ENCODE results near the gene ADGRF4.

The ADGRF4 gene

GRCh38 chr6:47686411-47686810 is 12.0 kb upstream of the ADGRF4 start:
- DNase-seq: no peak

- no peak for DNase-seq
Measured at GRCh38 chr6:47687432-47687831, 10.9 kb upstream of the ADGRF4 start.

DNA sequence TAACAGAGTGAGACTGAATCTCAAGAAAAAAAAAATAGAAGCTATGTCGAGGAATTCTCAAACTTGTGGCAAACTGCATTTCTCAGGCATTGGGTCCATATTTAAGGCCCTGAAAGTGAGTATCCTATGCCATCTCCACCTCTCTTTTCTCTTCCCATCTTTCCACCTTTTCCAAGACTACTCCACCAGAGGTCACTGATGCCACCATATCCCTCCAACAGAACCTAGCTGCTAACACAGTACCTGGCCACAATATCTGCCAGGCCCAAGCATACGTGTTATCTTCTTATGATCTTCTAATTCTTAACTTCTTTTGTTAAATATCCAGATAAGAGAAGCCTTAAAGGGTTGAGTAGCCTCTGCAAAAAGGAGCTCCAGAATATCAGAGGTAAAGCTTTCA is 8.2 kb upstream of the ADGRF4 start:
- DNase-seq: no peak

DNA sequence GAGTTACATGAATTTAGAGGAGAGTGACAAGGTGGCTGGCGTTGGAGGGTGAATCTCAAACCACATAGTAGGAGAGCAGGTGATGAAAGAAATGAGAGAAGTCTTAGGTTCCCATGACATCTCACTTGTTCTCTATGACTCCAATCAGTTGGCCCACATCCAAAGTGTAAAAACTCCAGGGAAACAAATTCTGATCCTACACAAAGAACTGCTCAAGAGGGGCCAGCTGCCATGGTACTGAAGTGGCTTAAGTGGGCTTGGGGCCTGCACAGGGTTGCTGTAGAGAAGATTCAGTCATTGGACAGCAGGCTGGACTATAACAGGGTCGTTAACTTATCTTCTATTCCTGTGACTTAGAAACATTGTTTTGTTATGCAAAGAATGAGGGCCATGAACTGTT is 7.6 kb upstream of the ADGRF4 start:
- DNase-seq: no peak

DNA sequence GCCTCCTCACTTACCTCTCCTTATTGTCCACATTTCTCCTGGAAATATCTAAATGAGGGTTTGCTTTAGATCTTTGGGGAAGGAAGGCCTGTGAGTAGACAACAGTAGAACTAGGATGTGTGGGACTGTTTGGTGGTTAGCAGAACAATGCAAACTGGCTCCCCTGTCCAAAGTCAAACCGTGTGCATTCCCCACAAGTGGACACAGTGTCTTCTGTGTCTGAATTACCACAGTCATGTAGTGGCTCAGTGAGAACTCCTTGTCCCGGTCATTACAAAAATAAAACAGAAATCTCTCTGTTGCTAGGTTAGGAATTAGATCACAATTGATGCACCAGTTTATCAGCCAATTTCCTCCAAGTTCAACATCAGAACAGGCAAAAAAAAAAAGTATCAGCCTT is 455 bp upstream of the ADGRF4 start:
- no peak for DNase-seq

DNA sequence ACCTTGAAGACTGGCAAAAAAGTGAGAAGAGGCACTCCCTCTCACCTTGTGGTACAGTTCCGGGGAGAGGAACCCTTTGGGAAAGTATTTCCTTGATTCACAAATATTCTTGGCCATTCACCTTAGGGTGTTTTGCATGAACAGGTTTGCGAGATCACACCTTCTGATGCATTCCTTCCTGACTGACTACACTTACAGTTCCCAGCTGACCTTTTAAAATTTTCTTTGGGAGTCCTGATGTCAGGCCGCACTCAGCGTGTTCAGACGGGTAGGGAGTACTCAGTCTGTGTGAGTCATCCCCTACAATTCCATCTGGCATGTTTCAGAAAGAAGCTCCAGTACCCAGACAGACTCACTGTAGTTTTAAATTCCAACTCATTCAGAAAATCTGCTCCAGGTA is 1.7 kb downstream of the ADGRF4 start:
- DNase-seq: no peak

DNA sequence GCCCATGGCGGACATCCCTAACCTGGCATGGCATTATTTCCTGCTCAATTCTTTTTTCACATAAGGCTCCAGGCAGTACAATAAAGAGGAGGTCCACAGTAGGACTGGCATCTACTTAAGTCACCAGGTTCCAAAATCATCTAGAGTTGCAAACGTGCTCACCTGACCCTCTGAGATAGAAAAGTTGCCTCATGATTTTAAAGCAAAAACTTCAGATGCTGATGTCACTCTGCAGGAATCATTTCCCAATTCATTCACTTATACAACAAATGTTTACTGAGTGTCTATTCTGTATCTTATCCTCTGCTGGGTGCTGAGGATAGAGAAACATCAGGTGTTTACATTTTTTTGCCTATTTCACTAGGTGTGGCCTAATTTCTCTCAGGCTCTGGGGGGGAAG is 2.2 kb downstream of the ADGRF4 start:
- no peak for DNase-seq

DNA sequence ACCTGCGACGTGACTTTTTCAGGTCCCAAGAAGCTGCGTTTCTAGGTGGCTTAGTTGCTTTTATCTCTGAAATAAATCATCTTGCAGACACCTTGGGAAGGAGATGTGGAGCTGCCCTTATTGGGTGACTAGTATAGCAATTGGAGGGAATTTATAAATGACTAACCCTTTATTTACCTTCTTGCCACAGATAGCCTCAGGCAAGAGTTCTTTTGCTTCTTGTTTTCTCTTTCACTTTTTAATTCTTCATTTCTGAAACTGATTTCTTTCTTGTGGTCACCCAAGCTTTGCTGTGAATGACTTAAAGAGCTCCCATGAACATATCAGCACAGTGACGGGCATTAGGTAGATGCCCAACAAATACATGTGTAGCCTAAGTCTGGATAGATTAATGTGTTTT is 3.0 kb downstream of the ADGRF4 start:
- DNase-seq: no peak

GRCh38 chr6:47709160-47709559 is 10.8 kb downstream of the ADGRF4 start:
- DNase-seq: no peak

GRCh38 chr6:47710295-47710694 is 11.9 kb downstream of the ADGRF4 start:
- no peak for DNase-seq

DNA sequence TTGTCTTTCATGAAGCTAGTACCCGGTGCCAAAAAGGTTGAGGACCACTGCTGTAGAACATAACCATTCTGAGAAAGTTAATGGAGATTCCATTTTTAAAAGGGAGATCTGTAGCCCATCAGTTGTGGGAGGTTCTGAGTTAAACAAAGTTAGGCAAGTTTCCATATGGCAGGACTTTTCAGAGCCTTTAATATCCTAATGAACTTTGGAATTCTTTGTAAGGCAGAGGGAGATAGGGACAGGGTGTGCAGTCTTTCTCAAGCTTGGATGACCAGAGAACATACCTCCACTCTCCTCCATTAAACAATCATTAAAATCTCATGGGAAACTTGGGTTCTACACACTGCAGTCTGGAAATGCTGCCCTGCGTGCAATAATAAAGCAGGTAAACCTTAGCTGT is 14.8 kb downstream of the ADGRF4 start:
- no peak for DNase-seq

DNA sequence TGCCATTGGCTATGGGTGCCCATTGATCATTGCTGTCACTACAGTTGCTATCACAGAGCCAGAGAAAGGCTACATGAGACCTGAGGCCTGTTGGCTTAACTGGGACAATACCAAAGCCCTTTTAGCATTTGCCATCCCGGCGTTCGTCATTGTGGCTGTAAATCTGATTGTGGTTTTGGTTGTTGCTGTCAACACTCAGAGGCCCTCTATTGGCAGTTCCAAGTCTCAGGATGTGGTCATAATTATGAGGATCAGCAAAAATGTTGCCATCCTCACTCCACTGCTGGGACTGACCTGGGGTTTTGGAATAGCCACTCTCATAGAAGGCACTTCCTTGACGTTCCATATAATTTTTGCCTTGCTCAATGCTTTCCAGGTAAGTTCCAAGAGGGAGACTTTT is 16.4 kb downstream of the ADGRF4 start:
- DNase-seq: no peak

DNA sequence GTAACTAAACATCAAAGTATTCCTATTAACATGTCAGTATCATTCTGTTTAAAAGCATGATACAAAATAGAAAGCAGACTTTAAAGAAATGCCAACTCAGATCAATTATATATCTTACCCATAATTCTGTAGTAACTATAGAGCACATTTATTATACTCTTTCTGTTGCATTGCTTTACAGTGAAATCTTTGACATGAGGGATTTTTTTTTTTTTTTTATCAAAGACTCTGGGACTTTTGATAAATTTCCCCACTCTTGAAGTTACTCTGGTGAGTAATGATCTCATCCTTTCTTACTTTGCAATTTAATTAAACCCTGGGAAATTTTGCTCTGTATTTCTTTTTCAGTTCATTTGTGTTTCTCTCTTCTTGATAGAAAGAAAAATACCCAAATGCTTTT is 17.4 kb downstream of the ADGRF4 start:
- no peak for DNase-seq

DNA sequence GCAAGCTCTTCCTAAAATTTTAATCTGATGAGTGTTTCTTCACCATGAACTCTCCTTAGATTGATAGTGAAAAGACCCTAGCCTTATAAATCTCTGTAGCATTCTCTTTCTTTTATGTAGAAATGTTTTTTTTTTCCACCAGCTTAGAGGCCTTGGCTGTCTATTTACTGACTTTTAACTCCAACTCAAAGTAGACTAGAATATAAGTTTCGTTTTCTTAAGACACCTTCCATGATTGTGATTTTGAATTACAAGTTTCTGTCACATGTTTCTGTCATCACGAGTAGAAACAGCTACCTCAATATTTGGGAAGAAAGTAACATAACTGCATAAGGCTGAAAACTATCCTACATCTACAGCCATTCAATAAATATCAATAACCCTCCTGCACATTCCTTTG is 17.8 kb downstream of the ADGRF4 start:
- DNase-seq: no peak

DNA sequence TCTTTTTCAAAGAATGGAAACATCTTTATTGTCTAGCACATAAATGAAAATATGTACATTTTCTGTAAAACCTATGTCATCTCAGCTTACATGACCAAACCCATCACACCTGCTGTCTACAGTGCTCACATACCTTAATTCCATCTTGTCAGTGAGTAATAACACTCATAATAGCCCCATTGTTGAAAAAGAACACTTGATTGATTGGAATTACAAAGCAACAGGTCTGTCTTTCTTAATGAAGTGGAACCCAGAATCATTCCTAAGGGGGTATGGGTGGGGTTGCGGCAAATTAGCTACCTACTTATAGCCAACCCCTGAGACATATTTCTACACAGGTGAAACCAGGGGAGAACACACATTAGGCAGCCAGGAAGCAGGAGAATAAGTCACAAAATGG is 20.2 kb downstream of the ADGRF4 start:
- no peak for DNase-seq

- DNase-seq: no peak
Measured at GRCh38 chr6:47721189-47721588, 22.8 kb downstream of the ADGRF4 start.

GRCh38 chr6:47722194-47722593 is 23.8 kb downstream of the ADGRF4 start:
- DNase-seq: no peak

GRCh38 chr6:47724300-47724699 is 25.9 kb downstream of the ADGRF4 start:
- no peak for DNase-seq

DNA sequence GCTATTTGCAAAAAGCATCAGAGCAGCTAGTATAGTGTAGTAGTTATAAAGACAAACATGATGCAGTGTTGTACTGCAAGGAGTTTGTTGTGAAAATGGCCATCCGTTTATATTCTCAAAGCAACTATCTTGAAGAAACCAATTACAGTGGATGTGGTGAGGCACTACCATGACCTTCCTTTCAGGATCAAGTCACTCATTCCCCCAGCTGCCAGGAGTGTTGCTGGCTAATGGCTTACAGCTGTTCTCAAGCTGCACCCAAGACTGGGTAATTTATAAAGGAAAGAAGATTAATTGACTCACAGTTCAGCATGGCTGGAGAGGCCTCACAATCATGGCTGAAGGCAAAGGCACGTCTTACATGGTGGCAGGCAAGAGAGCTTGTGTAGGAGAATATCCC is 29.0 kb downstream of the ADGRF4 start:
- no peak for DNase-seq

DNA sequence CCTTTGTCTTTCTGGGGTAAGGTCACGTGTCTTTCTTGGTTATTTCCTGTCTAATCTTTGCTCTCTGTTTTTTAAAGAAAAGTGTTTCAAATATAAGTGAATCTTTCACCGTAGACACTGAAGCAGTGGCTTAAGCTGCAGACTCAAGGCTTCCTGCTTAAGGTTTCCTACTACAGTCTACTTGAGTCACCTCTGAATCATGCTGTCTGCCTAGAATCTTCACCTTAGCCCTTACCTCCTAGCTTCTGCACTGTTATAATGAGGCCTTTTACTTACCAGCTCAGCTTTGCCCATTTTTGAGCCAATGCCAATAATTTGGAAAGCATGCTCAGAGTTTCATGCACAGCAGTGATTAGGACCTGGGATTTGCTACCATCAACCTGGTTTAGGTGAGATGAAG is 30.6 kb downstream of the ADGRF4 start:
- no peak for DNase-seq

DNA sequence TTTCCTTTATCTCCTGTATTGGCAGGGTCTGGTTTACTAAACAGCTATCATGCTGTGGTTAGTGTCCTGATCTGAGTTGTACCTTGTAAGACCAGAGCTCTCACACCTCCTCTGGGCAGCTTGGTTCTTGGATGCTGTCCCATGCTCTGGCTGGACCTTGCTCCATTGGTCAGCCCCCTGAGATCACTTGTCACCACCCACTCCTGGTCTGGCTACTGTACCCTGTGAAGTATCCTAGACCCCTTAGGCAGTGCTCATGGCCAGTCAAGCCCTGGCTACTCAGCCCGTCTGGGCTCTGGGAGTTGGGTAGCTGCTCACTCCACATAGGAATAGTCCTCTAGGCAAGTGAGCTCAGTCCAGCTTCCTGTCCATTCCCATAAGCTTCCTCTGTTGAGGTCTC is 31.1 kb downstream of the ADGRF4 start:
- DNase-seq: no peak

- no peak for DNase-seq
Measured at GRCh38 chr6:47733879-47734558, 35.6 kb downstream of the ADGRF4 start.

DNA sequence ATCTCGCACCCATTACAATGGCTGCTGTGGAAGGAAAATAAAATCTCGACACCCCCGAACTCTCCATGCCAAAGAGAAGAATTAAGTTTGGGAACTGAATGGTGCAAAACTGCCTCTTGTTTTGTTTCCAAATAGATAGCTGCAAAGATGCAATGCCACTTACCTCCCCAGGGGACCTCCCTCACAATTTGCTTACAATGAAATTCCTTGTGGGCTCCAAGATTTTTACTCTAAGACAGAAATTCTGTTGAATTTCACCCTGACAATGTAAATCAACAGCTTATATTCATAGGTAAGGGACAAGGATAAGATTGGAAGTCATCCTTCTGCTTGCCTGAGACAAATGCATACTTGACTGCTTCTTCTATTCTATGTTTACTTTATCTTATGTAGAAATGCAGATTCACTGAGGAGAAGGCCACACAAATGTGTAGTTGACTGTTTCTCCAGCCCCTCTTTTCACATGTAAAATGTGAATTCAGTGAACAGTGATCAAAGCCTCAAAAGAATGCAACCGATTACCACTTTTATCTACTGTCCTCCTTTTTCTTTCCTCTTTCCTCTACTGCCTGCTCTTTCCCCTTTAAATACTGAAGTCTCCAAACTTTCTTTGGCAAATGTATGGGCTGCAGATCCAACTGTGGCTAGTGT is 36.6 kb downstream of the ADGRF4 start:
- no peak for DNase-seq

DNA sequence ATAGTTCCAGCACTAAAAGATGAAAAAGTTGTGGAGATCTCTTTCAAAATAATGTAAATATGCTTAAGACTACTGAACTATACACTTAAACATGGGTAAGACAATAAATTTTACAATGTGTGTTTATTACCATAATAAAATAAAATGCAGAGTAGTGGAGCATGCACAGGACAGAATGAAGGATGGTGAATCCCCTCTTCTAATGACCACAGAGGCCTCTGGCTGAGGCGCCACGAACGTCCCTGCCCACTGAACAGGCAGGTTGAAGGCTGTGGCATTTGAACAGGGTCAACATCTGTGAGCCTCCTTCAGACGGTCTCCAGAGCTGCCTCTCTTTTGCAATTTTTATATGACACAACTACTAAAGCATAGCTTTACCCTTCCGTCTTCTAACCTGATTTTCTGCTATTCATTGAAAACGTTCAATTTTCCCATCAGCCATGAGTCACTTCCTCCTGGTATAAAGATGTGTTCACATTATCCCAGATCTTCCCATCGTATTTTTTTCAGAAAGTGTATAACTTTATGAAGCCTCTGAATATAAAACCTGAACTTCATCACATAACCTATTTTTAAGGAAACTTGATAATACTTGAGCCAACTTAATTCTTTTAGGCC is 37.8 kb downstream of the ADGRF4 start:
- no peak for DNase-seq

GRCh38 chr6:47737406-47737805 is 39.0 kb downstream of the ADGRF4 start:
- no peak for DNase-seq

All from NCI-H187 treated with DMSO at 0.1 percent for 48 hours (cell line).